NB4 (cell line): ENCODE data around the gene CHD6.

Experiments used
- DNase-seq: peaks from one replicate; pipeline ENCODE4 v3.0.0; 2010; ENCODE audit warnings: low read depth
- H3K4me3 ChIP-seq: one replicate; pipeline ENCODE4 v1.5.1; 2011; ENCODE audit warnings: mild to moderate bottlenecking, low read depth, low read length, moderate library complexity
- CTCF ChIP-seq: IDR thresholded peaks from one replicate; pipeline ENCODE4 v1.5.1; 2012; ENCODE audit warnings: low read depth, low read length
- MAX ChIP-seq: IDR thresholded peaks from 2 replicates; pipeline ENCODE4 v1.6.1; 2011; ENCODE audit warnings: low read depth, low read length
- MYC ChIP-seq: IDR thresholded peaks from 2 replicates; pipeline ENCODE4 v1.6.1; 2011; ENCODE audit warnings: low read depth, low read length
- POLR2A ChIP-seq: IDR thresholded peaks from 2 replicates; pipeline ENCODE4 v1.6.1; 2011; ENCODE audit warnings: mild to moderate bottlenecking; ENCODE audit not compliant: insufficient read length; ENCODE audit errors: extremely low read depth

Gene CHD6

GRCh38 chr20:41600926-41601631 lies 17.1 kb downstream of the CHD6 start:
- no peak overlapping the region for H3K4me3 ChIP-seq
- no peak for DNase-seq
- TF ChIP-seq MYC (no peak), MAX (no peak), POLR2A (no peak), CTCF (no peak)

- no peak for TF ChIP-seq CTCF
- no peak for TF ChIP-seq MYC
- no peak for DNase-seq
- no peak overlapping the region for H3K4me3 ChIP-seq
Measured at GRCh38 chr20:41599699-41600104, 18.5 kb downstream of the CHD6 start.

GRCh38 chr20:41598719-41599118 lies 19.5 kb downstream of the CHD6 start:
- no peak overlapping the region for H3K4me3 ChIP-seq
- DNase-seq = no peak
- no peak for TF ChIP-seq CTCF
- TF ChIP-seq MAX = no peak
- no peak for TF ChIP-seq MYC
- no peak for TF ChIP-seq POLR2A

GRCh38 chr20:41594514-41595322 lies 23.5 kb downstream of the CHD6 start:
- H3K4me3 ChIP-seq = no peak overlapping the region
- DNase-seq = no peak
- TF ChIP-seq POLR2A (no peak), CTCF (no peak), MAX (no peak), MYC (no peak)

- DNase-seq = no peak
- TF ChIP-seq POLR2A (no peak), MYC (no peak), MAX (no peak), CTCF (no peak)
- no peak overlapping the region for H3K4me3 ChIP-seq
Measured at GRCh38 chr20:41592516-41593216, 25.5 kb downstream of the CHD6 start.
